GM10847 (cell line): Measurements from ENCODE around the gene DMGDH.

ENCODE experiments used
- POLR2A ChIP-seq: IDR thresholded peaks from 2 replicates; pipeline ENCODE4 v1.6.1; 2011; ENCODE audit not compliant: insufficient read length; ENCODE audit errors: extremely low read depth

Gene DMGDH

DNA sequence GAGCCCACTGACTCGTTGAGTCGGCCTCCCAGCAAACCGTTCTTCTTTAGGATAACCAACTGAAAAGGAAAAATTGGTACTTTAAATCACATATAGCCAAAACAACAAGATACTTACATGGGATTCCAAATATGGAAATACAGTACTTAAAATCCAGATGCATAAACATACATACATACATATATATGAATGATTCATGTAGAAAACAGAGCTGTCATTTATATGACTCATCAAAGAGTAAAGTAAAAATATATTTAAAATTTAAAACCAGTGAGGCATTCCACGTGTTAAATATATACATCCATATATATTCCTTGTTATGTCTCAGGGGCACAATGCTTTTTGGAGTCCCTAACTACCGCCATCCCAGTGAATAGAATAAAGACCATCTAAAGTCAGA, 36.7 kb downstream of the DMGDH start:
- TF ChIP-seq POLR2A = no peak

DNA sequence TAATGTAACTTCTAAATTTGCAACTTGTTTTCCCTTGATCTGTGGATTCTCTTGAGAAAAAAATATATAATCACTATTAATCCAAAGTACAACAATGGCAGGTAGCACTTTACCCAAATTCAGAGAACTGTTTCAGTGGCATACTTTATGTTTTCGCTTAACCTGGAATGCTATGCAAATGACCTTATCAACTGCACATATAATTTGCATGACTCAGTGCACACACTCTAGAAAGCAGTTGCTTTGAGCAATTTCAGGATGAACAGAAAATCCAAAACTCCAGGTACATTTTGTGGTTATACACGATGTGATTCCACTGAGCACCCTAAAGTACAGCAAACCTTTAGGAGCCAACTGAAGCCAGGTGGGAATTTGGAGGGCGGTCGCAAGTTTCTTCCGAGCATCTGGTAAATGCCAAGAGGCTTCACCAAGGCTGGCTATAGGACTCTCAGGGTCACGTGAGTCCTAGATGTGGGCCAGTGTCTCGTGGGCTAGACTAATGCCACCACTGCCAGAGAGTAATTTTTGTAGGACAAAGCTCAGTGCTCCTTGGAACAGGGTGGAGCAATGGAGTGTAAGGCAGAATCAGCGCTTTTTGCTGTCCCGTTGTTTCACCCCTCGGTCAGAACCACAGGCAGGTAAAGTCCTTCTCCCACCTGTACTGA, 37.3 kb downstream of the DMGDH start:
- no peak for TF ChIP-seq POLR2A

DNA sequence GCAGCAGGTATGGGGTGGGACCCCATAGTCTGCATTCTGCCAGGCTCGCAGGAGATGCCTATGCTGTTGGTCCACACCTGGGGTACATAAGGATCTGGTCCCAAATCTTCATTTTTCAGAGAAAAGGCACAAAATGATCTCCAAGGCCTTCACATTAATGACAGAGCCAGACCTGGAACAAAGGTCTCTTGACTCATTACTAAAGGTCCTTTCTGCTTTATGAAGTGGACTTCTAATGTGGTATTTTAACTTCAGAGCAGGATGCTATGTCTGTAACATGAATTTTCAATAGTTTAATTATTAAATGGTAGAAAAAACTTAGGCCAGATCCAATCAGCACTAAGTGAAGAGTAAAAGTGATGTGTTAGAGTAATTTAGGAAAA, 38.0 kb downstream of the DMGDH start:
- TF ChIP-seq POLR2A = no peak

DNA sequence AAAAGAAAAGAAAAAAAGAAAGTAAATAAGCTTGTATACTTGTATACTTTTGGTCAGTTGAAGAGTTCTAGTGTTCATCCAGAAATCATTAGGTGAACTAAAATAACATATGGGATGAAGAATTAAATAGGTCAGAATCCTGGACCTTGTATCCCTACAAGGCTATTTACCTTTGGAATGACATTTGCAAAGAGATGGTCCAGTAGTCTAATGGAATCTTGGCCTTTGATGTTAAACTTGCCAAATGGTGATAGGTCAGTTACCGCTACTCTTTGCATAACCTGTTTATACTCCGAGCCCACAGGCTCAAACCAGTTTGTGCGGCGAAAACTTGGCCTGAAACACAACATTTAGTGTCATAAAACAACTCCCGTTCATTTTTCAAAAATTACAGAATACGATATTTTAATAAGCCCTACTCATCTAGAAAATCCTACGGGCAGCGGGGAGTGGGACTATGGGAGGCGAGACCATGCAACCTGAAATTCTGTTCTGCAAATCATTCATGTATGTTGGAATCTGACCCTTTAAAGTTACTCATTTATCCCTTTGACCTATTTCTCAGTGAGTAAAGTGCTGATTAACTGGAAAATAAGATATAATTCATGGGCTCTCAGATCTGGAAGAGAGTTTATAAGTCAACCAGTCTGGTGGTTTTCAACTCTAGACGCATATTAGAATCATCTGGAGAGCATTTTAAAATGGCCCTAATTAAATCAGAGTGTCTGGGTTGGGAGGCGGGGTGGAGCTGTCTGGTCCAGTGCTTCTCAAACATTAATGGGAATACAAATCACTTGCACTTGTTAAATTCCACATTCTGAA, 38.6 kb downstream of the DMGDH start:
- TF ChIP-seq POLR2A = no peak

DNA sequence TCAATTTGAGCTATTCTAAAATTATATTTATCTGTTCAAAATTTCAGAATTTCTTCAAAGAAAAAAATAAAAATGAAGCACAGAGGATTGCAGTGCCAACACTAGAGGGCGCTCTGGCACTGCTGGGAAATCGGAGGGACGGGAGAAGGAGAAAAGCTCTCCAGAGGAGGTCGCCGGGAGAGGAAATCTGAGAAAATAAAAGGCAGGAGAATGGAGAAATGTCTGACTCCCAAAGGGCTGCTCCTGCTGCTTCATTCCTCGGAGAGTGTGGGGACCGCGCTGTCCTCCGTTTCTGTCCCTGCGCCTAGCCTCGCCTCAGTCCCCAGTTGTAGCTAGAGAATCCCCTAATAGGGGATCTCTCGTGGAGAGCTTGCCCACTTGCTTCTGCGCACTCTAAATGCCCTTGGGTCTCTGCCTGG, 44.4 kb downstream of the DMGDH start:
- no peak for TF ChIP-seq POLR2A

DNA sequence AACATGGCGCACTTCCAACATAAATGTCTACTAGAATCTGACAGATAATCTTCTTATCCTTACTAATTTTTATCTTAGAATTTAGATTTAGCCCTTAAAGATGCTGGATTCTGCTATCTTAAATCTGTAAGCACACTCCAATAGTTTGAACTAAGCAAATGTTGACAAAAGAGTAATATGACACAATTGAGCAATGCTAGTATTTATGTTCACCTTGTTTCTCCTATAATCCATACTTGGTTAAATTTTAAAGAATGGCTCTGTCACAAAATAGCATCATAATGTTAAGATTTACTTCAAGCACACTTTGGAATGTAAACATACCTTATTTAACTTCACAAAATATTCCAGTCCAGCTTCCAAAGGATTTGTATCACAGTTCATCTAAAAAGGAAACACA, 45.5 kb downstream of the DMGDH start:
- TF ChIP-seq POLR2A = no peak

DNA sequence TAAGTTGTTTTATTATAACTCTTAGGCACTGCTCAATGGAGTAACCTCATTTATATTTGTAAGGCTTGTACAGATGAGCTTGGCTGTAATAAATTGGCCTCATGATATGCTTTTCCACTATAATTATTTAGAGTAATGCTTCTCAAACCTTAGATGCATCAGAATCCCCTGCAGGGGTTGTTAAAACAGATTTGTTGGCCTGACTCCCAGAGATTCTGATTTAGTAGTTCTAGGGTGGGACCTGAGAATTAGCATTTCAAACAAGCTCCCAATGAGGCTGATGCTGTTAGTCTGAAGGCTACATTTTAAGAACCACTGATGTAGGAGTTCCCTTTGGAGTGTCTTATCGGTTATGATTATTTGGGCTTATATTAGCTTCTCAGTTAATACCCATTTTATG, 46.1 kb downstream of the DMGDH start:
- TF ChIP-seq POLR2A = no peak

DNA sequence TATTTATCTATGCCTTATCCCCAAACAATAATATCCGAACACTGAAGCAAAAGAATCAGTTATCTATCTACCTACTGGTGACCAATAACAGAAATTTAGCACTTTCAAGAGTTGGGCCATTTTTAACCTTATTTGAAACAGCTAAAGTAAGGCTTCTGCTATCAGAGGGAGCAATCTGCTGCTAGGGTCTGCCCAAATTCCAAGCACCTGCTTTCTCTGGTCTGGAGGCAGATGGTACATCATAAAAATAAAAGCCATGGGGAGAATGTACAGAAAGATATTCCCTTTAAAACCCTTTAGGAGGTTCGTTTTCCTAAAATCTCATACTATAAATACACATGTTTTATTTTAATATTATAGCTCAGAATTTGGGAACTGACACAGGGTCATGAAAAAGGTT, 46.7 kb downstream of the DMGDH start:
- no peak for TF ChIP-seq POLR2A

DNA sequence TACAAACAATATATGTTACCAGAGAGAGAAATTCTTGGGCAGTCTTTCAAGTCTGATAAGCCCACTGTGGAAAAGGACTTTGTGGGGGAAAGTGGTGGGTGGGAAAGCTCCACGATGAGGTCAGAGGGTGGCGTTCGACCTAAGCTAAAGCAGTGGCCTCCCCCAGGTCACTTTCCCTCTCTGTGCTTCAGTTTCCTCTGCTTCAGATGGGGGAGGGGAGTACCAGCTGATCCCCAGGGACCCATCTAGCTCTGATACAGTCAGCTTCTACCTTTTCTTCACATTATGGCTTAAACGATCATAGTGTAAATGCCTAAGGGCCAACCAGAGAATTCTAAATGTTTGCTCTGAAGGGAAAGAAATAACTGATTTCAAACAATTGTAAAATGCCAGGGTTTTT, 47.7 kb downstream of the DMGDH start:
- TF ChIP-seq POLR2A = no peak

DNA sequence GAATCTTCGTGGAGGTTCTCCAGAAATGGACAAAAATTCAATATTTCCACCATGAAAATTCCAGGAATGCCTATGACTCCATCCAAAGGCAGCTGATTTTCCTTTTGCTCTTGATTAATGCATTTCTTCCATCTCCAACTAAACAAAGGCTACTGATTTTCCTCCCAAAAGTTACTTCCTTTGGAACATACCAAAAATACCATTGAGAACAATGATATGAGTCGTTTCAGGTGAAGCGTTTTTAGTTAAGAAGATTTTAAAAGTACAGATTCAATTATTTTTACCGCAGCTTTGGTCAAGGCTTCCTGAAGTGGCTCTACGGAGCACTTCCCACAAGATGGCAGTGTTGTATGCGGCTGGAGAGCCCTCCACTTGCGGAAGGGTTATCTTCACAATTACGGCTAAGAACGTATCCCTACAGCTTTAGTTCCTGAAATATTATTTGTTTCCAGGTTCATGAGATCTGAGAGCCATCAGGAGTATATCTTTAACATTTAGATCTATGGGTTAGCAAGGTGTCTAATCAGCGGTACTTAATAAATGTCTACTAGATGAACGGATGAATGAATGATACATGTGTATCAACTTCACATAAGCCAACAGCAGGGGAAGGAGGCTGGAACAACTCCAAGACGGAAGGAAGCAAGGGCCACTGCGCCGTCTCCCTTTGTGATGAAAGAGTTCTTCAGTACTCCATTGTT, 48.5 kb downstream of the DMGDH start:
- no peak for TF ChIP-seq POLR2A

DNA sequence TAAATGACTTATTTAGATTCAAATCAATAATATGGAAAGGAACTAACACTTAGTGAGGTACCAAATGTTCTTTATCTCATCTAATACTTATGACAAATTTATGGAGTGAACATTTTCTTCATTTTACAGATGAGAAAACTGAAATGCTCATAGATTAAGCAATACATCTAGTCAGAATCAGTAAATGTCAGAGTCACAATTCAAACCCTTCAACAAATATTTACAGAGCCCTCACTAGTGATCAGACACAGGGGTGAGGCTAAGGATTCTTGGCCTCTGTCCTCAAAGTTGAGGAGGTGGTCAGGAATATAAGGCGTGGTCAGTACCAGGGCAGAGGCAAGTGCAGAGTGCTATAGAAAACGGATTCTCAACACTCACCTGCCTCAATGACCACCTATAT, 54.8 kb downstream of the DMGDH start:
- TF ChIP-seq POLR2A = no peak

DNA sequence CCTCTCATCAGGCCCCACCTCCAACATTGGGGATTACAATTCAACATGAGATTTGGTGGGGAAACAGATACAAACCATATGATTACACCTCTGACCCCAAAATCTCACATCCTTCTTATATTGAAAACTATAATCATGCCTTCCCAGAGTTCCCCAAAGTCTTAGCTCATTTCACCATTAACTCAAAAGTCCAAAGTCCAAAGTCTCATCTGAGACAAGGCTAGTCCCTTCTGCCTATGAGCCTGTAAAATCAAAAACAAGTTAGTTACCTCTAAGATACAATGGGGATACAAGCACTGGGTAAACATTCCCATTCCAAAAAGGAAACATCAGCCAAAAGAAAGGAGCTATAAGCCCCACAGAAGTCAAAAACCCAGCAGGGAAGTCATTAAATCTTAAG, 57.6 kb downstream of the DMGDH start:
- no peak for TF ChIP-seq POLR2A

DNA sequence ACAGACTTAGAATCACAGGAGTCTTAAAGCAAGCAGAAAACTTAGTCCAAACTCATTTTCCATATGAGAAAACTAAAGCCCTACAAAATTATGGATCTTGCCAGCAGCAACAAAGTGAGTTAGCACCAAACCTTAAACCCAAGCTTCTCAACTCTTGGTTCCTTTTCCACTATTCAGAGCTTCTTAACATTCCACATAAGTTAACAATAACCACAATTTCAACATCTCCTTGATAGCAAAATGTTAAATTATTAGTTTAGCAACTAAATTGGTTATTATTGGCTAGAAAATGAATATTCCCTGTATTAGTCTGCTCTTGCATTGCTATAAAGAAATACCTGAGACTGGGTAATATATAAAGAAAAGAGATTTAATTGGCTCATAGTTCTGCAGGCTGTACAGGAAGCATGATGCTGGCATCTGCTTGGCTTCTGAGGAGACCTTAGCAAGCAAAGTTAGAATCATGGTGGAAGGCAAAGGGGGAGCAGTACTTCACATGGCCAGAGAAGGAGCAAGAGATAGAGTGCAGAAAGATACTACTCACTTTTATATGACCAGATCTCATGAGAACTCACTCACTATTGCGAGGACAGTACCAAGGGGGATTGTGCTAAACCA, 58.1 kb downstream of the DMGDH start:
- TF ChIP-seq POLR2A = no peak

DNA sequence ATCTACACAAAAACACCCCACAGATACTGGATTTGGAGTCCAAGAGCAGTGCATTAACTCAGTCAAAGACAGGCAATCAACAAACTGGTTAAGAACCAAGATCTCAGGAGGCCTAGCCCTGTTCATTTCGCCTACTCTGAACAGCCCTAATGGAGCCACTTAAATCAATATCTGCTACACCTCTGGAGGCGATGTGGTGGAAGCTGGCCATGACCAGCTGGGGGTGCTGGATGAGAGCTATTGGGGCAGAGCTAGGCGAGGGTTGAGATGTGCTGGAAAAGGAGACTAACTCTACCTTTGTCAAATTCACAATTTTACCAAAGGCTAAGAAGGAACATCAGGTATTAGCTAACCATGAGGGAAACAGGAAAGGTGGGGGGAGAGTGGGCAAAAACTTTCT, 61.1 kb downstream of the DMGDH start:
- TF ChIP-seq POLR2A = no peak

DNA sequence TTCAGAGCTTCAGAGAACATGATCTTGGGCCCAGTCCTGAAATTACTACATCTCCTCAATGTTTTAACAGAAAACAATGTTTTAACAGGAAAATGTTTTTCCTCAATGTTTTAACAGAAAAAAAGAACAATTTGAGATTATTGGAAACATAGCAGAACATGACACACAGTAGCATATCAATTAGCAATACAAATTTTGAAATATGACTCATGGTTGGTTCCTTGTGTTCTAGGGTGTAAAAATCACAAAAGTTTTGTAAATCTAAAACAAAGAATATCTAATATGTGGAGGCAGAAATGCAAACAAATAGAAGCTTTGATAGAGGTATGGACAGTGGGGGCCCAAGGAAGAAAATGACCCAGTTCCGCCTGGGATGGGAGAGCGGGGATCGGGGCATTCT, 61.6 kb downstream of the DMGDH start:
- TF ChIP-seq POLR2A = no peak
